A673 (cell line): ENCODE measurements around the gene PRR20G. TPM values are rescaled to one million over a fixed set of nuclear protein-coding genes. Genes with fewer than 3 reads are reported as not detected.

ENCODE experiments used
- BruUV-seq: library from RNA; stranded (reverse); fragments of 400-500 nt; replicated peaks from 2 replicates; lab custom pipeline; 2021; lab: Mats Ljungman, UMichigan
- CTCF ChIA-PET: fragments of 300-600 bp; sonication (Branson Sonifier 250); formaldehyde crosslinking; loops from one replicate; lab custom pipeline; 2022; ENCODE audit warnings: antibody characterized with exemption; lab: Charles Lee
- POLR2A ChIA-PET: fragments of 300-600 bp; sonication (Branson Sonifier 250); formaldehyde crosslinking; loops from one replicate; lab custom pipeline; 2022; ENCODE audit warnings: antibody characterized with exemption; ENCODE audit not compliant: low non-redundant PET; lab: Charles Lee
- DNase-seq: peaks from one replicate; pipeline ENCODE4 v3.0.0-alpha.2; 2015; ENCODE audit warnings: low spot score
- H3K27ac ChIP-seq: fragments of 200-600 bp; sonication (generic); 2 replicates; pipeline ENCODE4 v1.5.1; 2016; ENCODE audit warnings: mixed run types, low read depth, mild to moderate bottlenecking, mixed read lengths, antibody characterized with exemption, low read length; ENCODE audit not compliant: poor library complexity, severe bottlenecking
- H3K27me3 ChIP-seq: fragments of 200-600 bp; sonication (generic); replicated peaks from 2 replicates; pipeline ENCODE4 v1.6.1; 2017; ENCODE audit warnings: mixed run types, low read depth, mild to moderate bottlenecking, mixed read lengths, antibody characterized with exemption, low read length; ENCODE audit not compliant: insufficient read depth, poor library complexity
- H3K36me3 ChIP-seq: fragments of 200-600 bp; sonication (generic); 2 replicates; pipeline ENCODE4 v1.6.1; 2016; ENCODE audit warnings: mixed run types, mild to moderate bottlenecking, mixed read lengths, antibody characterized with exemption, low read length; ENCODE audit not compliant: insufficient read depth, poor library complexity, severe bottlenecking
- H3K4me1 ChIP-seq: fragments of 200-600 bp; sonication (generic); 2 replicates; pipeline ENCODE4 v1.6.1; 2017; ENCODE audit warnings: mixed run types, mild to moderate bottlenecking, mixed read lengths, antibody characterized with exemption, low read length; ENCODE audit not compliant: insufficient read depth, poor library complexity, severe bottlenecking
- H3K4me3 ChIP-seq: fragments of 200-600 bp; sonication (generic); 2 replicates; pipeline ENCODE4 v1.5.1; 2016; ENCODE audit warnings: low read depth, mixed run types, mild to moderate bottlenecking, mixed read lengths, low read length; ENCODE audit not compliant: poor library complexity, severe bottlenecking
- H3K9me3 ChIP-seq: fragments of 200-600 bp; sonication (generic); 2 replicates; pipeline ENCODE4 v1.6.1; 2016; ENCODE audit warnings: mixed run types, low read depth, mild to moderate bottlenecking, mixed read lengths, antibody characterized with exemption, low read length; ENCODE audit not compliant: poor library complexity, severe bottlenecking
- EZH2 ChIP-seq: fragments of 200-600 bp; sonication (generic); IDR thresholded peaks from 2 replicates; pipeline ENCODE4 v1.6.1; 2017; ENCODE audit warnings: borderline replicate concordance, low read depth, mild to moderate bottlenecking, mixed read lengths, antibody characterized with exemption, low read length; ENCODE audit not compliant: poor library complexity, severe bottlenecking
- intact Hi-C: fragments of 100-400 bp; cut with micrococcal nuclease; formaldehyde crosslinking; loops from one replicate; pipeline ENCODE4 v1.10.0; 2022; ENCODE audit not compliant: unreplicated experiment
- total RNA-seq: library from RNA; stranded (reverse); gene quantifications from 2 replicates; pipeline ENCODE4 v1.2.3, GENCODE V29; 2021
- TF ChIP-seq, protein P1 (sequence below): fragments of 300-800, 200-600 bp; sonication (generic); conservative IDR thresholded peaks from 2 replicates; pipeline ENCODE4 v1.5.1; 2017; ENCODE audit warnings: low read depth, mild to moderate bottlenecking, antibody characterized with exemption, low read length, moderate library complexity, mixed read lengths

Gene PRR20G
- total RNA-seq, 1 experiment from 2014 or later: not detected

DNA sequence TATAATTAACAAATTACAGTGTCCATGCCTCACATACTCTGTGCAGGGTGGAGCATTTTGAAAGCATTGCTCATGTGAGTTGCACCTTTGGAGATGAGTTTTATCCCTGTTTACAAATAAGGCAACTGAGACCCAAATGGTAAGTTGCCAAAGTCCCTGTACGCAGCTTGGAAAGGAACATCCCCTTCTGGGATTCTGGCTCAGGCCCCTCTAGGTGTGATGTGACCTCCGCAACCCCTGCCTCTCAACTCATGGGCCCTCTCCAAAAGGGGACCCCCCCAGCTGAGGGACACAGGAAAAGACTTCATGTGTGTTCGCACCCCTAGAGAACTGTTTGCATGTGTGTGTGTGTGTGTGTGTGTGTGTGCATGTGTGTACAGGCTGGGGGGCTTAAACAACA, 25.3 kb downstream of the PRR20G start:
- H3K4me1 ChIP-seq: no peaks in the 10 kb centered on the region
- no peak overlapping the region for H3K4me3 ChIP-seq
- DNase-seq: no peak
- no peaks in the 10 kb centered on the region for H3K36me3 ChIP-seq
- BruUV-seq: no TSS peak
- POLR2A ChIA-PET: no interaction called here
- TF ChIP-seq EZH2: no peak
- TF ChIP-seq, protein P1, sequence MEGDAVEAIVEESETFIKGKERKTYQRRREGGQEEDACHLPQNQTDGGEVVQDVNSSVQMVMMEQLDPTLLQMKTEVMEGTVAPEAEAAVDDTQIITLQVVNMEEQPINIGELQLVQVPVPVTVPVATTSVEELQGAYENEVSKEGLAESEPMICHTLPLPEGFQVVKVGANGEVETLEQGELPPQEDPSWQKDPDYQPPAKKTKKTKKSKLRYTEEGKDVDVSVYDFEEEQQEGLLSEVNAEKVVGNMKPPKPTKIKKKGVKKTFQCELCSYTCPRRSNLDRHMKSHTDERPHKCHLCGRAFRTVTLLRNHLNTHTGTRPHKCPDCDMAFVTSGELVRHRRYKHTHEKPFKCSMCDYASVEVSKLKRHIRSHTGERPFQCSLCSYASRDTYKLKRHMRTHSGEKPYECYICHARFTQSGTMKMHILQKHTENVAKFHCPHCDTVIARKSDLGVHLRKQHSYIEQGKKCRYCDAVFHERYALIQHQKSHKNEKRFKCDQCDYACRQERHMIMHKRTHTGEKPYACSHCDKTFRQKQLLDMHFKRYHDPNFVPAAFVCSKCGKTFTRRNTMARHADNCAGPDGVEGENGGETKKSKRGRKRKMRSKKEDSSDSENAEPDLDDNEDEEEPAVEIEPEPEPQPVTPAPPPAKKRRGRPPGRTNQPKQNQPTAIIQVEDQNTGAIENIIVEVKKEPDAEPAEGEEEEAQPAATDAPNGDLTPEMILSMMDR: no peak
- no peaks in the 10 kb centered on the region for H3K9me3 ChIP-seq
- CTCF ChIA-PET: no interaction called here
- intact Hi-C loops: no loop called here
- H3K27me3 ChIP-seq: peaks cover 4% of the 10 kb centered on the region
- no peak overlapping the region for H3K27ac ChIP-seq

DNA sequence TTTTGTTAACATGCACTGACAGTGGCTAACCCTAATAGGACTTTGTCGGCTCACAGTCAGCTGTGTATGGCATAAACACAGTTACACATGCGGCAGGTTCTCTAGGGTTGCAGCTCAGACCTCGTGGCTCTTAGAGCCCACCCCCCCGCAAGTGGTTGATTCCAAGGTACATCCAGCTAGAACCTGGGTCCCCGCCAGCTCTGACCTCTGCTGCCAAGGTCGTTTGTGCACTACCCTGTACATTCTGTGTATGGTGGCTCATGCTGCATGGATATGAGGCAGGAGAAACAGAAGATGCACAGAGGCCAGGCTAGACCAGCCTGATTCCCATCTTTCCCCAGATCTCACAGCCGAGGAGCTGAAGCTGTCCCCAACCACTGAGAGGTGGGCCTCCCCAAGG, 25.9 kb downstream of the PRR20G start:
- no peak for TF ChIP-seq EZH2
- TF ChIP-seq, protein P1: no peak
- ChIA-PET POLR2A (no interaction called here), CTCF (no interaction called here)
- Histone ChIP-seq H3K27ac (no peak overlapping the region), H3K9me3 (no peaks in the 10 kb centered on the region), H3K4me1 (no peaks in the 10 kb centered on the region), H3K4me3 (no peak overlapping the region), H3K36me3 (no peaks in the 10 kb centered on the region), H3K27me3 (peaks cover 4% of the 10 kb centered on the region)
- intact Hi-C loops: no loop called here
- BruUV-seq: no TSS peak
- DNase-seq: no peak

DNA sequence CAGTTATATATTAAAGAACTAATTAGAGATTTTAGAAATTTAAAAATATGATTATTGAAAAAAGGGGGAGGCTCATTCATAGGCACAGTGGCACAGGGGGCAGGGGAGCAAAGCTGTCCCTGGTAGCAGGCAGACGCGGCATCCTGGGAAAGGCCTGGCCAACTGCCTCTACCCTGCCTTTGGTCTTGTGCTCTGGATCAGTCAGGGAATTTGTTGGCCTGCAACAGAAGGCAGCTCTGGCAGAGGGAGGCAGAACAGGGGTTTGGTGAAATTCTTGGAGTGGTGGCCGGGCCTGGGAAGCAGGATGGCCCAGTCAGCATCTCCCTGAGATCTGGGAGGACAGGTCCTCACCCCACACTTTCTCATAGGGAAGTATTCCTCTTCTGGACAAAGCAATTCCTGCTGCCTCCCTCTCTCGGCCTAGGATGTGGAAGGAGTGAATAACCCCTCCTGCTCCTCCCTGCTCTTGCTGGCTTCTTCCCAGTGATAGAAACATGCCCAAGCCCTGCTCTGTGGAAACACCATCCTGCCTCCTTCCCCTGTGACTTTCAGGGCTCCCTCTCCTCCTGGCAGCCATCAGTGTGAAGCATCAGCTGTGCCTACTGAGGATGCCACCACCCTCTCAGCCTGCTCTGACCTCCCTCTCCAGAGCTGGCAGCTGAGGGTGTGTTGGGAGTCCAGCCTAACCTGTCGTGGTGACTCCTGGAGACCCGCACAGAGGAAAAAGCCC, 26.9 kb downstream of the PRR20G start:
- CTCF ChIA-PET: no interaction called here
- Histone ChIP-seq H3K9me3 (no peaks in the 10 kb centered on the region), H3K4me1 (no peaks in the 10 kb centered on the region), H3K27ac (no peak overlapping the region), H3K27me3 (peaks cover 4% of the 10 kb centered on the region), H3K36me3 (no peaks in the 10 kb centered on the region), H3K4me3 (no peak overlapping the region)
- BruUV-seq: no TSS peak
- intact Hi-C loops: no loop called here
- POLR2A ChIA-PET: no interaction called here
- DNase-seq: no peak
- TF ChIP-seq EZH2: no peak
- TF ChIP-seq, protein P1: no peak
